ENCODE results near the gene DCBLD1. TPM values are rescaled to one million over a fixed set of nuclear protein-coding genes. Genes with fewer than 3 reads are reported as not detected.

DCBLD1 gene
- total and polyA plus RNA-seq, 9 of the 15 experiments (the other 6 are each of a cell fraction or from before 2014, with no cell fraction given) = 0.80 to 8.5 (median 6.8) TPM

DNA sequence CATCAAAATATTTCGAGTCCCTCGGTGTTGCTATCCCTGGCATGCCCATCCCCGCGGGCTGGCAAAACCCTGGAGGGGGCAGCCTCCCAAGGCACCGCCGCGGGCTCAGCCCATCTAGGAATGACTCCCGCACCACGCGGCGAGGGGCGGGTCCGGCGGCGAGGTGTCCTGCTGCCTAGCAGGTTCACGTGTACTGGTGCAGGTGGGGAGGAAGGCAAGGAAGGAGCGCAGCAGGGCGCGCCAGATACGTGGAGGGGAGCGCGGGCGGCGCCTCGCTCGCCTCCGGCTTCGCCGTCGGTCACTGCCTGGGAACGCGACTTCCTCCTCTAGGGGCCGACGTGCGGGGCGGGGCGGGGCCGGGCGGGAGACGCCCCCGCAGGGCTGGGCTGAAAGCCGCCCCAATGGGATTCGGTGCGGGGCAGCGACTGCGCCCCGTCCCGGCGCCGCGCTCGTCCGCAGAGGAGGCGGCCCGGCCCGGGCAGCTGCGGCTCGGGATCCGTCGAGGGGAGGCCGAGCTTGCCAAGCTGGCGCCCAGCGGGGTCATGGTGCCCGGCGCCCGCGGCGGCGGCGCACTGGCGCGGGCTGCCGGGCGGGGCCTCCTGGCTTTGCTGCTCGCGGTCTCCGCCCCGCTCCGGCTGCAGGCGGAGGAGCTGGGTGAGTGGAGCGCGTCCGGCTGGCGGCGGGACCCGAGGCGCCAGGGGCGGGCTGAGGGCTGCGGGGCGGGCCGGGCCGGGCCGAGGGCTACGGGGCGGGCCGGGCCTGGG is at the start of gene DCBLD1 (continued):
- 0 out of 2 replicates have a peak, but pooled peaks have one; percentile 15 for TF ChIP-seq BCOR (IDR thresholded peaks at IDR 0.05)
- TF ChIP-seq, protein P1, sequence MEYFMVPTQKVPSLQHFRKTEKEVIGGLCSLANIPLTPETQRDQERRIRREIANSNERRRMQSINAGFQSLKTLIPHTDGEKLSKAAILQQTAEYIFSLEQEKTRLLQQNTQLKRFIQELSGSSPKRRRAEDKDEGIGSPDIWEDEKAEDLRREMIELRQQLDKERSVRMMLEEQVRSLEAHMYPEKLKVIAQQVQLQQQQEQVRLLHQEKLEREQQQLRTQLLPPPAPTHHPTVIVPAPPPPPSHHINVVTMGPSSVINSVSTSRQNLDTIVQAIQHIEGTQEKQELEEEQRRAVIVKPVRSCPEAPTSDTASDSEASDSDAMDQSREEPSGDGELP (CRISPR knock-in tag; IDR thresholded peaks at IDR 0.05; ENCODE audit: borderline replicate concordance) = peak; percentile 32; the same call in 1 of the 2 replicates
- TF ChIP-seq, protein P2, sequence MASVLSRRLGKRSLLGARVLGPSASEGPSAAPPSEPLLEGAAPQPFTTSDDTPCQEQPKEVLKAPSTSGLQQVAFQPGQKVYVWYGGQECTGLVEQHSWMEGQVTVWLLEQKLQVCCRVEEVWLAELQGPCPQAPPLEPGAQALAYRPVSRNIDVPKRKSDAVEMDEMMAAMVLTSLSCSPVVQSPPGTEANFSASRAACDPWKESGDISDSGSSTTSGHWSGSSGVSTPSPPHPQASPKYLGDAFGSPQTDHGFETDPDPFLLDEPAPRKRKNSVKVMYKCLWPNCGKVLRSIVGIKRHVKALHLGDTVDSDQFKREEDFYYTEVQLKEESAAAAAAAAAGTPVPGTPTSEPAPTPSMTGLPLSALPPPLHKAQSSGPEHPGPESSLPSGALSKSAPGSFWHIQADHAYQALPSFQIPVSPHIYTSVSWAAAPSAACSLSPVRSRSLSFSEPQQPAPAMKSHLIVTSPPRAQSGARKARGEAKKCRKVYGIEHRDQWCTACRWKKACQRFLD (CRISPR knock-in tag; IDR thresholded peaks at IDR 0.05) = no peak
- TF ChIP-seq MAZ (CRISPR knock-in tag; conservative IDR thresholded peaks at IDR 0.05 in 1 of 2, IDR thresholded peaks at IDR 0.05 in 1 of 2) = peak; percentile 53 to 57; a peak in 3 of 4 replicates
- peak; percentile 82; the same call in 1 of the 2 replicates for TF ChIP-seq SMAD4 (CRISPR knock-in tag; conservative IDR thresholded peaks at IDR 0.05)
- peak; percentile 78 for TF ChIP-seq ZNF324 (CRISPR knock-in tag; IDR thresholded peaks at IDR 0.05)
- no peak for TF ChIP-seq TAF7 (tag; IDR thresholded peaks at IDR 0.05)
- no peak for TF ChIP-seq MBD2 (IDR thresholded peaks at IDR 0.05; ENCODE audit: borderline replicate concordance, low read depth)
- no peak for TF ChIP-seq ZC3H8 (IDR thresholded peaks at IDR 0.05)
- TF ChIP-seq NR3C1 (CRISPR knock-in tag; IDR thresholded peaks at IDR 0.05) = no peak
- TF ChIP-seq MTF1 (CRISPR knock-in tag; IDR thresholded peaks at IDR 0.05; ENCODE audit: borderline replicate concordance) = no peak
- no peak for TF ChIP-seq GTF2A2 (tag; IDR thresholded peaks at IDR 0.05)
- TF ChIP-seq ZNF184 (CRISPR knock-in tag; IDR thresholded peaks at IDR 0.05) = no peak
- peak in 1 of 2 experiments; percentile 48; a peak in 1 of 4 replicates for TF ChIP-seq SIN3A (IDR thresholded peaks at IDR 0.05; ENCODE audit: borderline replicate concordance in 2 of 2, control insufficient read depth in 1 of 2, low read depth in 2 of 2, low read length in 2 of 2)
- TF ChIP-seq ZNF24 (IDR thresholded peaks at IDR 0.05) = peak; percentile 86
- TF ChIP-seq CXXC5 (CRISPR knock-in tag; IDR thresholded peaks at IDR 0.05) = peak; percentile 83
- TF ChIP-seq ZBED1 (IDR thresholded peaks at IDR 0.05) = no peak
- TF ChIP-seq, protein P3, sequence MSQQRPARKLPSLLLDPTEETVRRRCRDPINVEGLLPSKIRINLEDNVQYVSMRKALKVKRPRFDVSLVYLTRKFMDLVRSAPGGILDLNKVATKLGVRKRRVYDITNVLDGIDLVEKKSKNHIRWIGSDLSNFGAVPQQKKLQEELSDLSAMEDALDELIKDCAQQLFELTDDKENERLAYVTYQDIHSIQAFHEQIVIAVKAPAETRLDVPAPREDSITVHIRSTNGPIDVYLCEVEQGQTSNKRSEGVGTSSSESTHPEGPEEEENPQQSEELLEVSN (IDR thresholded peaks at IDR 0.05; ENCODE audit: borderline replicate concordance in 1 of 2, extremely low read depth in 1 of 2, insufficient read depth in 1 of 2, insufficient read length in 1 of 2, low read depth in 1 of 2, low read length in 1 of 2, poor library complexity in 1 of 2, severe bottlenecking in 1 of 2) = peak in 1 of 2 experiments; percentile 78
- no peak for TF ChIP-seq TRIM24 (IDR thresholded peaks at IDR 0.05)
- TF ChIP-seq, protein P4, sequence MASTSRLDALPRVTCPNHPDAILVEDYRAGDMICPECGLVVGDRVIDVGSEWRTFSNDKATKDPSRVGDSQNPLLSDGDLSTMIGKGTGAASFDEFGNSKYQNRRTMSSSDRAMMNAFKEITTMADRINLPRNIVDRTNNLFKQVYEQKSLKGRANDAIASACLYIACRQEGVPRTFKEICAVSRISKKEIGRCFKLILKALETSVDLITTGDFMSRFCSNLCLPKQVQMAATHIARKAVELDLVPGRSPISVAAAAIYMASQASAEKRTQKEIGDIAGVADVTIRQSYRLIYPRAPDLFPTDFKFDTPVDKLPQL (IDR thresholded peaks at IDR 0.05; ENCODE audit: extremely low read depth, insufficient read length) = no peak
- TF ChIP-seq MAFK (IDR thresholded peaks at IDR 0.05; ENCODE audit: low read length) = no peak
